HG03432 (cell line): ENCODE results near the gene GPR39.

Experiments
- ATAC-seq: cut with Tn5 transposase; IDR thresholded peaks from one replicate; pipeline ENCODE4 v1.9.1; 2021; ENCODE audit warnings: mild to moderate bottlenecking, moderate library complexity; ENCODE audit not compliant: unreplicated experiment

Gene GPR39

DNA sequence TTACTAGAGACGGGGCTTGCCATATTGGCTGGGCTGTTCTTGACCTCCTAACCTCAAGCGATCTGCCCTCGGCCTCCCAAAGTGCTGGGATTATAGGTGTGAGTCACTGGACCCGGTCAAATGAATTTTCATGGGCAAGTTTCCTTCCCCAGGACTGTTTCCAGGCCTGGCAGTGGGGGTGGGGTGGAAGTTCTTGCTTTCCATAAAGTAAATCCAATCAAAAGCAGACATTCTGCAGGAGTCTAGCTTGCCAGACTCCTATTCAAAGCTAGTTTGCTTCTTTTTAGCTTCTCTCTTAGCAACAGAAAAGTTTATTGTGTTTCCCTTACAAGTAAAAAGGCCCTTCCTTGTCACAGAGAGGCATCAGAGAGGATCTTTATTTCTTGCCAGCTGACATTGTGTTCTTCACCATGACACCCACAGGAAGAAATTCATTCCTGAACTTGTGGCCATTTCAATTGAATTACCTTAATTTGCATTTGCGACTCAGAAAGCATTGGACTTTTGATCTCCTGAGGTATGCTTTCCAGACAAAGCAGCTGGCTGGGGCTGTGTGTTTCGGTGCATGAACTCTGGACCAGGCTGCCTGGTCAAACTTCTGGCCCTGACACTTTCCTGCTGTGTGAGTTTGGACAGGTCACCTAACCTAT is 215.5 kb downstream of the GPR39 start:
- ATAC-seq, result no peak

DNA sequence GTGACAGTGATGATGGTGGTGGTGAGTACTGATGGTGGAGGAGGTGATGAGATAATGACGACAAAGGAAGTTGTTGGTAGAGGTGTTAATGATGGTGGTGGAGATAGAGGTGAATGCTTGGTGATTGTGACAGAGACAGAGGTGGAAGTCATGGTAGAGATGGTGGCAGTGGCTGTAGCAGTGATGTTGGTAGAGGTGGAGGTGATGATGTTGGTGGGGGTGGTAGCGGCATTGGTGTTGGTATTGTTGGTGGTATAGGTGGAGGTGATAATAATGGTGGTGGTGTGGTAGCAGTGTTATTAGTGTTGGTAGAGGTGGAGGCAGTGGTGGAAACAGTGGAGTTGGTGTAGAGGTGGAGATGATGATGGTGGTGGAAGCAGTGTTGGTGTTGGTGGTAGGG is 217.0 kb downstream of the GPR39 start:
- no peak for ATAC-seq

DNA sequence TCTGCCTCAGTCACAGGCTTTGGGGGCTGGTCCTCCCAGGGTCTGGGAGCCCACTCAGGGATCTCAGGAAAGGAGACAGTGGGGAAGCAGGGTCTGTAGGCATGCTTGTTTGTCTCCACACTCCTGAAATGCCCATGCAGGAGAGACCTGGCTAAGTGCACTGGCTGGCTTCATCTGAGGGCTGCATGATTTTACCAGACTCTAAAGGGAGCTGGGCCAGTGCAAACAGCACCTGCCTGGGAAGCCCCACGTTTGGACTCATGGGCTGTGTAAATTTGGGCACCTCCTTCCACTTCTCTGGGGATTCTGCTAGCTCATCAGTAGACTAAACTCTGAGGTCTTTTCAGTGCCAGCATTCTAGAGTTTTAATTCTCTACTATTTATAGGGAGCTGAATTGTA is 219.7 kb downstream of the GPR39 start:
- ATAC-seq, result no peak

DNA sequence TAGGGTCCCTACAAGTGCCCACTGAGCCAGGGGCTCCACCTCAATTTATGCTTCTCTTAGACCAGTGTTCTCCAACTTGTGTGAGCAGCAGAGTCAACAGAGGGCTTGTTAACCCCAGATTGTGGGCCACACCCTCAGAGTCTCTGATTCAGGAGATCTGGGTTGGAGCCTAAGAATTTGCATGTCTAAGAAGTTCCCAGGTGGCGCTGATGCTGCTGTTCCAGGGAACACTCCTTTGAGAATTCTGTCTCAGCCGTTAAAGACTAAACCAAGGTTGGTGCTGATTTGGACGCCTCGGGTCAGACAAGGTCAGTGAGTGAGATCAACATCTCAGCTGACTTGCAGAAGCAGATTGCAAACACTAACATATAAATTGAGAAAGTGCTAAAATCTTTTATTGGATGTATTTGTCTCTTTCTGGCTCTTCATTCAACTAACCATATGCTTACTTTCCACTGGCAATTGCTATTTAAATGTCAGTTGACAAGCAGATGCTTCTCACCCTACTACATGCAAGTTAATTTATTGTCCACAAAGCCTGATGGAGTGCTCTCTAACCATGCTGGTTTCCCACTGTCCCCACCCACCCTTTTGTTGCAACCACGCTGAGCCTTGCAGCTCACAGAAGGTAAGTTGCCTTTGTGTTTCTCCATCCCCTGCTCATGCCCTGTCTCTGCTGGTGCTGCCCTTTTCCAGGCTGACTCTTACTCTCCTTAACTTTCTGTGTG is 221.9 kb downstream of the GPR39 start:
- ATAC-seq, result no peak

DNA sequence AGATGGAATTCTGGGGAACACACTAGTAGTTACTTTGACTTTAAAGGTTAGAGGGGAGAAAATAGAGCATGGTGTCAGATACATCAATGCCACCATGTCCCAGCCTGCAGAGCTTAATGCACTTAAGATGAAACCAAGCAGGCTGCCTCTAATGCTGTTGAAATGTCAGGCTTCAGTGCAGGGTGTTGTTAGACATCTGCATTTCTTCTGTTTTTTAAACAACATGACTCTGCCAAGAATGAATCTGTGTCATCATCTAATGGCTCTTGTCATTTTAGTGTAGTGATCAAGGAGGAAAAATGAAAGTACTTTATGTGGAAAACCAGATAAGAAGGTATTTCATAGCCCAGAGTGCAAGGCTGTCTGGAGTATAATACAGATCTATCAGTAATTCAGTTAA is 223.5 kb downstream of the GPR39 start:
- no peak for ATAC-seq

DNA sequence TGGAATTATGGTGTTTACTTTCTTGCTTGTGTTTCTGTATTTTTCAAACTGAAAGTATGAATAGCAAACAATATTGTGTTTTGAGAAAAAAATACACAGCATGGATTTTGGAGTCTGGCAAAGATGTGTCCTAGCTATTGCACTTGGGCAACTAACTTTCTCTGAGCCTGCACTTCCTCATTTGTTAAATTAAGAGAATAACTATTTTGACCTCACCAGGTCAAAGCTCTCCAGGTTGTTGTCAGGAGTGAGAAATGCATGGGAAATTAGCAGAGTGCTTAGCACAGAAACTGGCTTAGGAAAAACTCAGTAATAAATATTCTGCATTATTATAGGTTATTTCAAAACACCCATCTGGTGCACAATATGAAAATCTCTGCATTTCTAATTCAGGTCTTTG is 225.2 kb downstream of the GPR39 start:
- no peak for ATAC-seq

DNA sequence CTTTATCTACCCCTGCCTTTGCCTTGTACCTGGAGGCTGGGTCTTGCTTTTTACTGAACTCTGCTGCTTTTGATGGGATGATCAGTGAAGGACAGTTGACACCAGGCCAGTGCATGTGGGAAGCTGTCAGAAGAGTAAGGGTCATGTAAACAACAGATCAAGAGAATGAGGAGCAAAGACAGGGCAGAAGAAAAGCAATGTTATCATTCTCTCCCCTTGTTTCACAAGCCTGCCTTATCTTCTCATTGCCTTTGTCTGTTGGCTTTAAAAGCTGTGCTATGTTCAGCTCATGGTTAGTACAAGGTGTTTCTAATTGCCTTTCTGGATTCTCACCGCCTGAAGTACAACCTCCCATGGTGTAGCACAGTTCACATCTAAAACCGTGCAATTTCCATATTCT is 225.8 kb downstream of the GPR39 start:
- ATAC-seq, result no peak

DNA sequence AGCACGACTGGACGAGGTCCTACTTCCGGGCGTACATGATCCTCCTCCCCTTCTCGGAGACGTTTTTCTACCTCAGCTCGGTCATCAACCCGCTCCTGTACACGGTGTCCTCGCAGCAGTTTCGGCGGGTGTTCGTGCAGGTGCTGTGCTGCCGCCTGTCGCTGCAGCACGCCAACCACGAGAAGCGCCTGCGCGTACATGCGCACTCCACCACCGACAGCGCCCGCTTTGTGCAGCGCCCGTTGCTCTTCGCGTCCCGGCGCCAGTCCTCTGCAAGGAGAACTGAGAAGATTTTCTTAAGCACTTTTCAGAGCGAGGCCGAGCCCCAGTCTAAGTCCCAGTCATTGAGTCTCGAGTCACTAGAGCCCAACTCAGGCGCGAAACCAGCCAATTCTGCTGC is 228.6 kb downstream of the GPR39 start:
- no peak for ATAC-seq

DNA sequence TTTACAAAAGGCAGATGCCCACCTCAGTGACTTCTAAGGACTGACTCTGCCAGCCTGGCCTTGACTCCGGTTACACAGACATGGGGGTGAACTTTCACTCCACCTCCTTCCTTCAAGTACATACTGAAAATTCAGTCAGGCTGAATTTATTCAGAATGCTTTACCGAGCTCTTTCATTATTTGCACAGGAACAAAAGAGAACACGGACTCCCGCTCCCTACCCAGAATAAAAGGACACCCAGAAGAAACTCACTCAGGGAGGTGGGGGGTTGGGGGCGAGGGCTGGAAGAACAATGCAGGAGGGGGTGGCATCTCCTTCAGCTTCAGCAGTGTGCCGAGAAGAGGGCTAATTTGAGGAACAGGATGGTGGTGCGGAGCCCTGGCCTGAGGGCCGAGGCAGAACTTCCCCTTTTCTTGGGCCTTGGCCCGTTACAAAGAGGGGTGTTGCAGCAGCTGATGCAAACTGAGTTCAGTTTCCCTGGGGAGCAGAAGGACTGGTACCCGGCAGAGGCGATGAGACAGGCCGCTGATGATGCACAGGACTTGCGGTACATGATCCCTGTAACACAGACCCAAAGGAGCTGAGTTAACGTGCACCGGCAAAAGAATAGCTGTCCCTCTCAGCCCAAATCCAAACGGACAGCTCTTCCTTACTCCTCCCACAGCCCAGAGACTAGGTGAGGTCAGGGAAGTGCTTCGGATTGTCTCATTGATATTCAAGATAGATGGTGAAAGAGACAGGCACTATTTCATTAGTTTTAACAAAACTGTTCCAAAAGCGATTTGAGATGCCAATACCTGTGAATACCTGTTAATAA is 229.3 kb downstream of the GPR39 start:
- no peak for ATAC-seq

DNA sequence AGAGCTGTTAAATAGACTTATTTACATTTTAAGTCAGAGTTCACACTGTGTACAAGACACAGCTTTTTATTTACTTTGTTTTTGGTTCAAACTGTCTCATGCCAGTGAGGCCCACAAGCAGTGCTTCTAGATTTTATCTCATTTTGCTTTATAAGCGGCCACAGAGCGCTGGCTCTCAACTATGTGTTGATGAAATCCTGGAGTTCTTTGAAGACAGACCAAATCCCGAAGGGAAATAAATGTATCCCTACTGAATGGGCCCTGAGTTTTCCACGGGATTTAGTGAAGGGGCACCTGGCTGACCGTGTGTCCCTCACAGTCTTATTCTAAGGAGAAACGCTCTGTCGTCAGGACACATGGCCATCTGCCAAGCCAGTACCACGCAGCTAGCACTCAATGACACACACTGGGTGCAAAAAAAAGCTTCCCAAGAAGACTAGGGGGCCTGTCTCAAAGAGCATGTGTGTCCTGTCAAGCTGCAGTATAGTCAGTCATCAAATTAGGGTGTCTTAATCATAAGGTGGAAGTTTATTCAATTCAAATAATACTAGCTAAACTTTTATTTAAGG is 230.0 kb downstream of the GPR39 start:
- ATAC-seq, result no peak

DNA sequence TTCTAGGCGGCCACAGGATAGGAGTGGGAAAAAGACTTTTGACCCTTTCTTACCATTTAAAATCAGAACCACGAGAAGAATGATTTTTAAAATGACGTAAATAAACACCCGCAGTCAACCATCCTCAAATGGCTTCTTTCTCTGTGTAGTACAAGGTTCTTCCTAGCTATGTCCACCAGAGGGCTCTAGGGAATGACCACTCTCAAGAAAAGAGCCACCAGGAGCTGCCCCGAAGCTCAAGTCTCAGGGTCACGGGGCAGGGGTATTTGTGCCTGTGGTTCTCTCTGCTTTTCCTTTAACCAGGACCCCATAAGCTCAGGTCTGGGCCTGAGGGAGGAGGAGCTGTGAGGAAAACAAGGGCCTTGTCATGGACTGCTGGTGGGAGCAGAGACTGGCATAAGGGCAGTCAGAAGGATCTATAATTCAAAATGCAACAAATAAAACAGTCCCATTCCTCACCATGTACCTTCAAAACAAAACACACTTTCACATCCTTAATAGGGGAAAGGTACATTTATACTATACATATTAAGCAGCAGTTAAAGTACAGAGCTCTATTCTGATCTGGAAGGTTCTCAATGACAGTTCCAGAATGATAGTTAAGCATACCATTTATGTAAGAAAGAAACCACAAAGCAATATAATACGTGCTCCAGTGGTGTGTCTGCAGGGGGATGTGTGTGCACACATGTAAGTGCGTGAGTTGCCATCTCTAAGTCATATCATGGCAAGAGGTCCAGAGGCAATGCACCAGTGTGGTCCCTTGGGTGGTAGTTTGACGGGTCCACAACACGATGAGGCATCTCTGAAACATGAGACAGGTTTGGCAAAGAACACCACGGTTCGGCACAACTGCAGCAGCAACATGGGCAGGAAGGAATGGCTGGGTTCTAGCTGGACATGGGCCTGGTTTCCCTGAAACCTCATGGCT is 234.8 kb downstream of the GPR39 start:
- no peak for ATAC-seq

DNA sequence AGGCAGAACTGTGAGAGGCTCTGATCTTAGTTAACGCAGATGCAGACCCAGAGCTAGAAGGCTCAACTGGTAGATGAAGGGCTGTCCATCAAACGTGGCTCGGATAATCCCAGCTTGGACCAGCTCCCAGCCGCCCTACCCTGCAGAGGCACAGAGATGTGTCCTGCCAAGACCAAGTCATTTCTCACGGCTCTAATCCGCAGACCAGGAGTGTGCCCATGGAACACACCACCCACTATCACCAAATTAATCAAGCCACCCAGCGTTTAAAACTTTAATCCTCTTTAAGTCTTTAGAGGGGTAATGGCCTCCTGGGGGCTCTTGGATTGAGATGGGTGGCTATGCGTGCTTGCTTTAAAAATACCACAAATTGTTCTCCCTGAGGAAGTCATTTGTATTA is 235.9 kb downstream of the GPR39 start:
- ATAC-seq, result no peak

DNA sequence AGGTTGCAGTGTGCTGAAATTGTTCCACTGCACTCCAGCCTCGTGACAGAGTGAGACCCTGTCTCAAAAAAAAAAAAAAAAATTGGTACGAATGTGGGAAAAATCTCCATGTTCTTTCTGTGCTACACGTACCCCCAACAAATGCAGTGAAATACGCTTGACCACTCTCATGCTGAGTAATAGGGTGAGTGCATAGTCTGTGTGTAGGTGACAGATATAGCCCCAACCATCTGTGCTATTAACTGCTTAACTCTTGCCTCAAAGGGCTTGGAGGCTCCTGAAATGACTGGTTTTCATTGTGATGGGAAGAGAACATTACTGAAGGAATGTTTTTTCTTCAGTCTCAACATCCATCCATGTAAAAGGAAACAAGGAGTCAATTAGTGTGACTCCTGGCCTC is 237.7 kb downstream of the GPR39 start:
- ATAC-seq, result no peak

DNA sequence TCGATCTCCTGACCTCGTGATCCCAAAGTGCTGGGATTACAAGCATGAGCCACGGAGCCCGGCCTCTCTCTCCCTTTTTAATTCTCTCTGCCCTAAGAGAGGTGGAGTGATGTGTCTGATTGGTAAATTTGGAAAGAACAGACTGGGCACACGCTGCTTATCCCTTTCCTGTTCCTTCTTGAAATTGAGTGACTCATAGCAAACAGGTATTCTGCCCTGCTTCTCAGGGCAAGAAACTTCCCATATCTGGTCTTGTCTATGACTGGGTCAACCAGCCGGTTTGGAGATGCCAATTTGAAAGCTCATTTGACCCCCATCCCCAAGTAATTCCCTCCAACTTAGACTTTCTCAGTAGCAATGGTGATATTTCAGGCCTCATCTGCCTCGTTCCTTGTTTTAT is 238.4 kb downstream of the GPR39 start:
- no peak for ATAC-seq

DNA sequence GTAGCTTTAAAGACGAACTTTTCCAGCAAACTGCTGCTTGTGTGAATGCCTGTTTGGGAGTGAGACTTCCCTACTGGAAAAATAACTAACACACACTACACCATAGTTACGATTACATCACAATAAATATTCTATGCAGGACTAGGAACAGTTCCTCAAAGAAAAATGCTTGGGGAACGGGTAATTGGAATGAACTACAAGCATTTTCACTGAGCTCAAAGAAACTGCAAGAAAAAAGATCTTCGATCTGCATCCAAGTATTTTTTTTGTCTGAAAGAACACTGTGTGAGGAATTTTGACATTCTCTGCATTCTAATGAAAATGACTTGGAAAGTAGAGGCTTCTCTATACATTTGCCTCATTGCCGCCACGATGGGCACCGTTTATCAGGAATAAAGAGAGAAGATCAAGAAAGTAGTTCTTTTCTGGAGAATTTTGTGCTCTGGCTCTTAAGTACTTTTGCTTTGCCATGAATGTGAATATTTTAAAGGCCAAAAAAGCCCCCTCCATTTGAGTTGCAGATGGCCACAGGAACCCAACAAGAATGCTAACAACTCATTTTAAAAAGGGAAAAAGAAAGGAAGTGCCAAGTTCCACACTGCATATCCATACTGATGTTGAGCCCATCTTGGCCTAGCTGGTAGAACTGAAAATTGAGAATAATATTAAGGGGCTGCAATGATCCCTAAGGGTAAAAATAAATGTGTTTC is 239.8 kb downstream of the GPR39 start:
- no peak for ATAC-seq

DNA sequence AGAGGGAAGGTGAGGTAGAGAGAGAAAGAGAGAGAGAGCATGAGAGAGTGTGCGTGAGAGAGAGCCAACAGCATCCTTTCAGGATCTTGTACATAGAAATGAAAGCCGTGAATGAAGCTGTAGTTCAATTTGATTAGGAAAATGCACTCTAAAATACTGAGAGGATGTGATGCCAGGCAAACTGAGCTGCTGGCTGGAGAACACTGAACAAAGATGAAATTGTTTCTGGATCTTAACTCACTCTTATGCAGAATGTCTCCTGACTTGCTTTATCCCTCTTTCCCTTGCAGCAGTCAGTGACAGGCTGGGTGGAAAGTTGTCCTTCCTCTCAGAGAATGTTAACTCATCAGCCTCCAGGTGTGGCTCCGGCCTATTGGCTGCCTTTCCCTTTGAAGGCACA is 242.7 kb downstream of the GPR39 start:
- ATAC-seq, result no peak

DNA sequence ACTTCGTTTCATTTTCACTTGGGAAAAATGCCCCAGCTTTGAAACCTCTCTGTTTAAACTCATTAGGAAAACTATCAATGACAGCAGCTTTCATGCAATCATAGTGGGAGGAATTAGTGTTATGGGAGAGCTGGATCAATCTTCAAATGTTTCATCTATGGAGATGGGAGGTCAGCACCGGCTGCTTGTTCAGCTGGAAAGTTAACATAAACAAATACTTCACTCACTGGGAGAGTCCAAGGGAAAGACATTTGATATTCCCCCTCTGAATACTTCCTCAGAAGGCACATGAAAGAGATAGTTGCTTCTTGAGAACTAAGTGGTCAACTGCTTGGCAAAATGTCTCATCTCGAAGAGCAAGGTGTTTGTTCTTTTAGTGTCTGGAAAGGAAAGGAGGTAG is 246.1 kb downstream of the GPR39 start:
- no peak for ATAC-seq

DNA sequence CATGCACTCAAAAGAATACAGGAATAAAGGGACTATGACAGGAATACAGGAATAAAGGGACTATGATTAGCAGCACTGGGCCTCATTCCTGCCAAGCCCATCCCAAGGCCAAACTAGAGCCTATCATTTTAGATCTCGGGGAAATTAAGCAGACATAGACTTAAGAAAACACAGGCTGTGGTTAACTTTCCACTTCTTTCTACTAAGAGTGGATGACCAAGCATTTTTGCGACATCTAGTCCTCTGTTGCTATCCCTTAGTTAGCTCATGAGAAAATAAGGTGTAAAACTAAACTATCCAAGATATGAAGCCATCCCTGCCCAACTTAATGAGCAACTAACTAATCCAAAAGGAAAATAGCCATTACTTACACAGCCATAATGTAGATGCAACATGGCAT is 247.5 kb downstream of the GPR39 start:
- no peak for ATAC-seq

DNA sequence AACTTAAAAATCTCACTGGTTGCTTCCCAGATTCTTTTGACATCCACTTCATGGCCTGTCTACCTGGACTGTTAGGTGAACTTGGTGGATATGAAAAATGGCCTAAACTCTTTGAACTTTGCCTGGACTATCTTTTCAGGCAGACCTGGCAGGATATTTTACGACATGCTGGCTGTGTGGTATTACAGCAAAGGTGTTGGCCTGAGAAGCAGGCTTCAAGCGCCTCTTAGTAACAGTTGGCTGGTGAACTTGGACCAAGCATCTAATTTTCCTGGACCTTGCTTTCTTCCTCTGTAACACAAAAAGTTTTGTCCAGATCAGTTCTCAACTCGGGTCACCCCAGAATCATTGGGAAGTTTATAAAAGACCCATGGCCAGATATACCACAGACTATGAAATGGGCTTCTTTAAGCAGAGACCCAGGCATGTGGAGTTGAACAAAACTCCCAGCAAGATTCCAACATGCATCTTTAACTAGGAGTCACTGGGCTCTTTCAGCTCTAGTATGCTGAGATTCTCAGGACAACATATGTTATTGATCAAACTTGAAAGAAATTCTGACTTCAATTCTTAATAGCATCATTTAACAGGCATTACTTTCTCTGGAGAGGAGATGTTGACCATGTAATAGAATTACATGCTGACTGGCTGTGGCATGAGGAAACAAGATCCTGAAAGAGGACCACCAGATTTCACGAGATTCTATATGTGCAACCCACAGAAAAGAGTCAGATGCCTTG is 249.0 kb downstream of the GPR39 start:
- no peak for ATAC-seq
